ENCODE measurements around the gene LGALS13. TPM values are rescaled to one million over a fixed set of nuclear protein-coding genes. Genes with fewer than 3 reads are reported as not detected.
A peak's percentile ranks its signal among the peaks of the same experiment; 100 is the strongest.

The LGALS13 gene
- total RNA-seq, 1 experiment from 2014 or later = not detected

DNA sequence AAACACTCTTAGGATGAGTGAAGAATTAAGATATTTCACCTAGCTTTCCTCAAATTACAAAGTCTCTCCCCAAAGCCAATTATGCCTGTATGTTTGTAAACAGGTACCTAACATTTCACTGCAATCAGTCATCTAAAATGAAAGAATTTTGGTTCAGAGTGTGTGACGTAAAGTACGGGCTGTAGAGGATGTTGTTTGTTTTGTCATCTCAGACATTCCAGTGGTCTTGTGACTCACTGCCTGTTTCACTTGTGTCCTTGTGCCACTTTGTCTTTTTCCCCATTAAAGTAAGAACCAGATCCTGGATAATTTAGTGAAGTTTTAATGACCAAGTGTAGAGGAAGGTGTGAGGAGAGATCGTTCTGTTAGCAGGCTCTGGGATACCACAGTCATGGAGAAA, 33.7 kb upstream of the LGALS13 start:
- Mint-ChIP-seq H3K4me1 (peaks cover 0 to under 1% of the 10 kb centered on the region in 2 experiments; a peak in 1 of 4 replicates), H3K4me3 (no peak overlapping the region), H3K27me3 (ENCODE audit: low read depth) (peaks cover 37% of the 10 kb centered on the region), H3K36me3 (ENCODE audit: insufficient read depth in 1 of 3, low read depth in 3 of 3) (no peaks in the 10 kb centered on the region), H3K9me3 (peaks cover 9 to 16% of the 10 kb centered on the region in 2 experiments), H3K27ac (no peak overlapping the region)
- TF ChIP-seq, protein P1, sequence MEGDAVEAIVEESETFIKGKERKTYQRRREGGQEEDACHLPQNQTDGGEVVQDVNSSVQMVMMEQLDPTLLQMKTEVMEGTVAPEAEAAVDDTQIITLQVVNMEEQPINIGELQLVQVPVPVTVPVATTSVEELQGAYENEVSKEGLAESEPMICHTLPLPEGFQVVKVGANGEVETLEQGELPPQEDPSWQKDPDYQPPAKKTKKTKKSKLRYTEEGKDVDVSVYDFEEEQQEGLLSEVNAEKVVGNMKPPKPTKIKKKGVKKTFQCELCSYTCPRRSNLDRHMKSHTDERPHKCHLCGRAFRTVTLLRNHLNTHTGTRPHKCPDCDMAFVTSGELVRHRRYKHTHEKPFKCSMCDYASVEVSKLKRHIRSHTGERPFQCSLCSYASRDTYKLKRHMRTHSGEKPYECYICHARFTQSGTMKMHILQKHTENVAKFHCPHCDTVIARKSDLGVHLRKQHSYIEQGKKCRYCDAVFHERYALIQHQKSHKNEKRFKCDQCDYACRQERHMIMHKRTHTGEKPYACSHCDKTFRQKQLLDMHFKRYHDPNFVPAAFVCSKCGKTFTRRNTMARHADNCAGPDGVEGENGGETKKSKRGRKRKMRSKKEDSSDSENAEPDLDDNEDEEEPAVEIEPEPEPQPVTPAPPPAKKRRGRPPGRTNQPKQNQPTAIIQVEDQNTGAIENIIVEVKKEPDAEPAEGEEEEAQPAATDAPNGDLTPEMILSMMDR (conservative IDR thresholded peaks at IDR 0.05) = no peak
- H3K56ac ChIP-seq (ENCODE audit: insufficient read length, low read depth, low read length) = no peak overlapping the region
- H3K27me3 ChIP-seq (ENCODE audit: insufficient read depth, low read length) = 0 out of 2 replicates have a peak, but pooled peaks cover 2% of the 10 kb centered on the region
- no CpG with 5 or more reads among the region's 3 CpGs for WGBS (ENCODE audit: extremely low coverage, insufficient read length, low lambda C conversion rate)
- H3T11ph ChIP-seq (ENCODE audit: low read length) = no peak overlapping the region
- H3K9me3 ChIP-seq (ENCODE audit: control insufficient read depth, low read depth, low read length) = no peaks in the 10 kb centered on the region
- H2BK5ac ChIP-seq (ENCODE audit: insufficient read length, low read length) = no peak overlapping the region
- H3K23ac ChIP-seq (ENCODE audit: insufficient read length, low read depth, low read length) = no peak overlapping the region
- no peaks in the 10 kb centered on the region for H3K79me1 ChIP-seq (ENCODE audit: insufficient read depth, low read depth, low read length, poor library complexity, severe bottlenecking)
- no peaks in the 10 kb centered on the region for H3K4me1 ChIP-seq (ENCODE audit: insufficient read depth, low read length)
- H2BK12ac ChIP-seq (ENCODE audit: insufficient read length, low read depth, low read length) = no peak overlapping the region
- no peak overlapping the region for H3K4ac ChIP-seq (ENCODE audit: low read depth, low read length)
- H2AK5ac ChIP-seq (ENCODE audit: insufficient read length, low read length) = no peak overlapping the region
- H3K23me2 ChIP-seq (ENCODE audit: insufficient read length, low read depth, low read length, poor library complexity, severe bottlenecking) = no peaks in the 10 kb centered on the region
- H3K4me2 ChIP-seq (ENCODE audit: insufficient read depth, insufficient read length, low read length) = no peak overlapping the region
- H3K27ac ChIP-seq (ENCODE audit: insufficient read length, low read depth, low read length) = no peak overlapping the region
- H3K14ac ChIP-seq (ENCODE audit: insufficient read depth, low read length) = no peak overlapping the region
- no peak overlapping the region for H2BK15ac ChIP-seq (ENCODE audit: low read depth, low read length)
- no peaks in the 10 kb centered on the region for H4K20me1 ChIP-seq (ENCODE audit: control insufficient read depth, insufficient read depth, insufficient read length)
- H2BK120ac ChIP-seq (ENCODE audit: low read depth, low read length, poor library complexity, severe bottlenecking) = no peak overlapping the region
- no peak overlapping the region for H3K18ac ChIP-seq (ENCODE audit: insufficient read length, low read depth, low read length)
- no peaks in the 10 kb centered on the region for H3K79me2 ChIP-seq (ENCODE audit: insufficient read depth, low read length)
- no peak overlapping the region for H2BK20ac ChIP-seq (ENCODE audit: low read depth, low read length, poor library complexity, severe bottlenecking)
- no peak overlapping the region for H2AFZ ChIP-seq (ENCODE audit: low read length)
- DNase-seq = no peak
- no peak overlapping the region for H4K91ac ChIP-seq (ENCODE audit: insufficient read length, low read depth, low read length)
- no peak overlapping the region for H3K9ac ChIP-seq (ENCODE audit: extremely low read depth, insufficient read length, low read length)
- no peak overlapping the region for H4K8ac ChIP-seq (replicated peaks; ENCODE audit: insufficient read length, low read depth, low read length)
- H4K5ac ChIP-seq (ENCODE audit: insufficient read length, low read depth, low read length) = peak overlapping the region; percentile 70
